Thyroid gland (tissue), 4 donors: Measurements from ENCODE around the gene CHML. TPM values are rescaled to one million over a fixed set of nuclear protein-coding genes. Genes with fewer than 3 reads are reported as not detected.

ENCODE experiments used
- DNase-seq, 2 donors: peaks; one replicate each; pipeline ENCODE4 v3.0.0-alpha.2; 2019
- H3K27ac ChIP-seq, 3 donors: fragments of 200-600 bp; sonication (generic); 1 replicate in 2 of 3; 2 replicates in 1 of 3; pipeline ENCODE4 v1.5.1; 2016 to 2019; ENCODE audit warnings: mild to moderate bottlenecking in 1 of 3, moderate library complexity in 1 of 3
- H3K27me3 ChIP-seq: fragments of 200-600 bp; sonication (generic); one replicate; pipeline ENCODE4 v1.5.1; 2019
- H3K36me3 ChIP-seq, 2 donors: fragments of 200-600 bp; sonication (generic); one replicate each; pipeline ENCODE4 v1.5.1; 2016 to 2019
- H3K4me1 ChIP-seq, 2 donors: fragments of 200-600 bp; sonication (generic); one replicate each; pipeline ENCODE4 v1.5.1; 2017 to 2019
- H3K4me3 ChIP-seq, 3 donors: fragments of 200-600 bp; sonication (generic); replicated peaks in 1 of 3; 1 replicate in 2 of 3; 2 replicates in 1 of 3; pipeline ENCODE4 v1.5.1; 2016; ENCODE audit warnings: mild to moderate bottlenecking in 1 of 3
- H3K9me3 ChIP-seq: fragments of 200-600 bp; sonication (generic); one replicate; pipeline ENCODE4 v1.5.1; 2017
- POLR2A ChIP-seq, 2 donors: fragments of 450-650 bp; IDR thresholded peaks; one replicate each; pipeline ENCODE4 v1.6.1; 2017; ENCODE audit warnings: antibody characterized with exemption in 2 of 2, mild to moderate bottlenecking in 2 of 2, moderate library complexity in 1 of 2
- WGBS, 2 donors: methylation state at CpG; one replicate each; pipeline ENCODE4 v1.1.5; 2017; 5-methylcytosine and 5-hydroxymethylcytosine counted together
- intact Hi-C: fragments of 100-400 bp; cut with DNase I; formaldehyde crosslinking; loops from one replicate; pipeline ENCODE4 v1.15.1; 2023
- total RNA-seq, 4 donors: library from RNA; depleted of rRNA; stranded (reverse); fragments of >200 nt; gene quantifications; one replicate each; pipeline ENCODE4 v1.2.3, GENCODE V29; 2016
- TF ChIP-seq, protein P1 (sequence below), 6 experiments: fragments of 200-600 bp in 3 of 6; fragments of 450-650 bp in 3 of 6; sonication (generic) in 3 of 6; IDR thresholded peaks; one replicate each; pipeline ENCODE4 v1.5.1; 2016 to 2019; ENCODE audit warnings: antibody characterized with exemption in 6 of 6, mild to moderate bottlenecking in 2 of 6, inconsistent platforms in 1 of 6, moderate library complexity in 1 of 6

The CHML gene
- total RNA-seq, 4 donors from 2014 or later = 7.9 to 13.9 (median 11.3) TPM

DNA sequence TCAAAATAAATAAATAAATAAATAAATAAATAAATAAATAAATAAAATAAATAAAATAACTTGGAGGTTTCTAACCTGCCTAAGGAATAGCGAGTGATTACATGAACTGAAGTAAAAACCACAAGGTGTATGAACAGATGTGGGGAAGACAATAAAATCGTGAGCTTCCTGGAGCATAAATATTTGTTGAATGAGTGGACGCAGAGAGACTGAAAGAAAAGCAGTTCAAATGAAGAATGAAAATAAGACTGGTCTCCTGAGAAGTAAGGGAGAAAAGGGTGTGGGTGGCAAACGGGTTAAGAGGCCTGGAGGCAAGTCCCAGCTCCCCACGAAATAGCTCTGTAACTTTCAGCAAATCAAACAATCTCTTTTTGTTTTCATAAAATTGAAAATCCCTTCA, 33.6 kb downstream of the CHML start:
- Histone ChIP-seq H3K4me1 (no peaks in the 10 kb centered on the region), H3K4me3 (no peak overlapping the region), H3K27me3 (no peaks in the 10 kb centered on the region), H3K27ac (no peak overlapping the region), H3K9me3 (no peaks in the 10 kb centered on the region), H3K36me3 (no peaks in the 10 kb centered on the region)
- intact Hi-C loops = no loop called here
- TF ChIP-seq, protein P1, sequence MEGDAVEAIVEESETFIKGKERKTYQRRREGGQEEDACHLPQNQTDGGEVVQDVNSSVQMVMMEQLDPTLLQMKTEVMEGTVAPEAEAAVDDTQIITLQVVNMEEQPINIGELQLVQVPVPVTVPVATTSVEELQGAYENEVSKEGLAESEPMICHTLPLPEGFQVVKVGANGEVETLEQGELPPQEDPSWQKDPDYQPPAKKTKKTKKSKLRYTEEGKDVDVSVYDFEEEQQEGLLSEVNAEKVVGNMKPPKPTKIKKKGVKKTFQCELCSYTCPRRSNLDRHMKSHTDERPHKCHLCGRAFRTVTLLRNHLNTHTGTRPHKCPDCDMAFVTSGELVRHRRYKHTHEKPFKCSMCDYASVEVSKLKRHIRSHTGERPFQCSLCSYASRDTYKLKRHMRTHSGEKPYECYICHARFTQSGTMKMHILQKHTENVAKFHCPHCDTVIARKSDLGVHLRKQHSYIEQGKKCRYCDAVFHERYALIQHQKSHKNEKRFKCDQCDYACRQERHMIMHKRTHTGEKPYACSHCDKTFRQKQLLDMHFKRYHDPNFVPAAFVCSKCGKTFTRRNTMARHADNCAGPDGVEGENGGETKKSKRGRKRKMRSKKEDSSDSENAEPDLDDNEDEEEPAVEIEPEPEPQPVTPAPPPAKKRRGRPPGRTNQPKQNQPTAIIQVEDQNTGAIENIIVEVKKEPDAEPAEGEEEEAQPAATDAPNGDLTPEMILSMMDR (IDR thresholded peaks at IDR 0.05) = no peak
- TF ChIP-seq POLR2A (IDR thresholded peaks at IDR 0.05) = no peak
- WGBS, 2 donors = 80 to 84% methylated on average over 5 of the region's 5 CpGs
- DNase-seq = no peak

DNA sequence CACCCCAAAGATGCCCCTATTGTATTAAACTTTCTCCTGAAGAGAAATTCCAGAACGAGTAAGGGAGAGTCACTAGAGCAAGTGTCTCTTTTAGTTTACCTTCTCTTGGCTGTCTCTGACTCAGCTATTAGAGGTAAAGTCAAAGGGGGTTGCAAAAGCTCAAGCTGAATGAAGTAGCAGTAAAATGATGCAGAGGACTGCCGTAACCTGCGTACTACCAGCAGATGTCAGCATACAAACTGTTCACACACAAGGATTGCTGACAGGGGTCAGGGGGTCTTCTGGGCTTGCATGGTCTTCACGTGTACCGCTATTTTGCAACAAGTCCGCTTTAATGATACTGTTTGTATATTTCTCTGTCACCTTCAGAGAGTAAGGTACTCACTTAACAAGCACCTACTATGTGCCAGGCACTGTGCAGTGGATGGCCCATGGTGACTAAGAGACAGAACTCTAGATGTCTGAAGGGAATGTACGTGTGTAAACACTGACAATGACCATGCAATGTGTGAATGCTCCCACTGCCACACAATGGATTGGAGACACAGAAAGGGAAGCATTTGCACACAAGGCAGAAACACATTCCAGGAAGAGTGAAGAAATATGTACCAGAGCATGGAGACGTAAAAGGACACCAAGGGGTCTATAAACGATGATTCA, 34.9 kb downstream of the CHML start:
- no peak overlapping the region for H3K4me3 ChIP-seq
- H3K27ac ChIP-seq = no peak overlapping the region
- H3K4me1 ChIP-seq = no peaks in the 10 kb centered on the region
- DNase-seq = no peak
- intact Hi-C loops = no loop called here
- H3K9me3 ChIP-seq = no peaks in the 10 kb centered on the region
- no peaks in the 10 kb centered on the region for H3K36me3 ChIP-seq
- H3K27me3 ChIP-seq = no peaks in the 10 kb centered on the region
- WGBS, 2 donors = 81 to 83% methylated on average over 9 of the region's 9 CpGs
- TF ChIP-seq POLR2A (IDR thresholded peaks at IDR 0.05) = no peak
- TF ChIP-seq, protein P1 (IDR thresholded peaks at IDR 0.05) = no peak

GRCh38 chr1:241603731-241604245, 36.4 kb downstream of the CHML start:
- TF ChIP-seq, protein P1 (IDR thresholded peaks at IDR 0.05) = no peak
- TF ChIP-seq POLR2A (IDR thresholded peaks at IDR 0.05) = no peak
- intact Hi-C loops = no loop called here
- peaks cover 0 to under 1% of the 10 kb centered on the region in 2 donors for H3K4me1 ChIP-seq
- H3K27ac ChIP-seq = no peak overlapping the region
- H3K4me3 ChIP-seq = no peak overlapping the region
- no peaks in the 10 kb centered on the region for H3K9me3 ChIP-seq
- DNase-seq = no peak
- 71 to 86% methylated on average over 3 of the region's 3 CpGs for WGBS, 2 donors
- H3K36me3 ChIP-seq = no peaks in the 10 kb centered on the region
- no peaks in the 10 kb centered on the region for H3K27me3 ChIP-seq

DNA sequence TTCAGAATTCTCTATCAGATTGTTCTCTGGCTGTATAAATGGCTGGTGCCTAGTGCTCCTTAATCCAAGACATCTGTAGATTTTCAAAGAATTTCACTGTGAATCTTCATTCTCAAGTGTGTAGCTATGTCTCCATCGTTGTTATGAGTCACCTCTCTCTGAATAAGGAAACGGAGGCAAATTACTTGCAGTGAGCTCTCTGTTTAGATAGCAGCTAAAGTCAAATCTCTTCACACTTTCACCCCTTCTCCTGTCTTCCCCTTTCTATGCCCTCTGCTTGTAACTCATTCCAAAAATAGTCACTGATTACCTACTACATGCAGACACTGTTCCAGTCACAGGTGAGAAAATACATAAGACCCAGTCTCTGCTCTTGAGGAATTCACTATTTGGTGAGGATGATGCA, 39.7 kb downstream of the CHML start:
- no peak overlapping the region for H3K27ac ChIP-seq
- no peaks in the 10 kb centered on the region for H3K27me3 ChIP-seq
- H3K36me3 ChIP-seq = no peaks in the 10 kb centered on the region
- DNase-seq = no peak
- intact Hi-C loops = no loop called here
- no peaks in the 10 kb centered on the region for H3K9me3 ChIP-seq
- H3K4me1 ChIP-seq = peaks cover 4 to 7% of the 10 kb centered on the region in 2 donors
- WGBS, 2 donors = 65 to 69% methylated on average over 2 of the region's 2 CpGs
- TF ChIP-seq, protein P1 (IDR thresholded peaks at IDR 0.05) = no peak
- TF ChIP-seq POLR2A (IDR thresholded peaks at IDR 0.05) = no peak
- H3K4me3 ChIP-seq = no peak overlapping the region

DNA sequence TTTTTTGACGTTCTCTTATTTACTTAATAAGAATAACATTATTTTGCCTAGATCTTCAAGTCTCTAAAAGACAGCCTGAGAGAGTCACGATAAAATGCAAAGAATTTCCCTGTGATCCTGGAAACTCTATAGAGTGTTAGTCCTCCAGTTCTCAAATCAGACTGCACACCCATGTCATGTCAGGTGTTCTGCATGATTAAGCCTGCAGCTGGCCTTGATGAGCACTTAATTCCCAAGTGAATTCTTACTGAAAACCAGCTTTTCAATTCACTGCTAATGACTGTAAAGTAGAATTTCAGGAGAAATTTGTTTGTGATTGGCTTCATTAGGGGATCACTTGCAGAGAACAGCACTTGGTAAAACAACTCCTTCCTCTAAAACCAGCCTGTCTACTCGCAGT, 41.9 kb downstream of the CHML start:
- intact Hi-C loops = no loop called here
- H3K4me3 ChIP-seq = no peak overlapping the region
- TF ChIP-seq, protein P1 (IDR thresholded peaks at IDR 0.05) = no peak
- no peak for TF ChIP-seq POLR2A (IDR thresholded peaks at IDR 0.05)

More for the DNA sequence above, 41.9 kb downstream of the CHML start:
- no peak overlapping the region for H3K27ac ChIP-seq
- no peaks in the 10 kb centered on the region for H3K9me3 ChIP-seq
- no peaks in the 10 kb centered on the region for H3K36me3 ChIP-seq
- peaks cover 4 to 7% of the 10 kb centered on the region in 2 donors for H3K4me1 ChIP-seq
- no peaks in the 10 kb centered on the region for H3K27me3 ChIP-seq
- DNase-seq = no peak
- WGBS, 2 donors = 39 to 44% methylated on average over 3 of the region's 3 CpGs
